ENCODE data around the gene DCDC2C. TPM values are rescaled to one million over a fixed set of nuclear protein-coding genes. Genes with fewer than 3 reads are reported as not detected.

DCDC2C gene
- total RNA-seq, 4 donors from 2014 or later = not detected

- H3K4me3 ChIP-seq = peak overlapping the region in 1 of 2 donors; percentile 18
- TF ChIP-seq CTCF (IDR thresholded peaks at IDR 0.05) (no peak), POLR2A (IDR thresholded peaks at IDR 0.05) (no peak)
- no peak for DNase-seq
- intact Hi-C loops (cut with DNase I; ENCODE audit: low total_unique reads) = no loop called here
- H3K9me3 ChIP-seq = no peaks in the 10 kb centered on the region
- H3K27ac ChIP-seq = no peak overlapping the region
- no peaks in the 10 kb centered on the region for H3K36me3 ChIP-seq
- peaks cover 0 to 7% of the 10 kb centered on the region in 2 donors for H3K4me1 ChIP-seq
- peaks cover 0 to 8% of the 10 kb centered on the region in 2 donors for H3K27me3 ChIP-seq
Observed at GRCh38 chr2:3703757-3704355, 481 bp downstream of the DCDC2C start.

GRCh38 chr2:3704692-3705091 lies 1.3 kb downstream of the DCDC2C start:
- H3K9me3 ChIP-seq = no peaks in the 10 kb centered on the region
- H3K27ac ChIP-seq = no peak overlapping the region
- peaks cover 0 to 7% of the 10 kb centered on the region in 2 donors for H3K4me1 ChIP-seq
- TF ChIP-seq POLR2A (IDR thresholded peaks at IDR 0.05) (no peak), CTCF (IDR thresholded peaks at IDR 0.05) (no peak)
- no peak overlapping the region for H3K4me3 ChIP-seq
- peaks cover 0 to 8% of the 10 kb centered on the region in 2 donors for H3K27me3 ChIP-seq
- intact Hi-C loops (cut with DNase I; ENCODE audit: low total_unique reads) = no loop called here
- H3K36me3 ChIP-seq = no peaks in the 10 kb centered on the region
- DNase-seq = no peak

GRCh38 chr2:3705782-3706181 lies 2.4 kb downstream of the DCDC2C start:
- no peak for TF ChIP-seq CTCF (IDR thresholded peaks at IDR 0.05)
- TF ChIP-seq POLR2A (IDR thresholded peaks at IDR 0.05) = no peak
- H3K27me3 ChIP-seq = peaks cover 0 to 8% of the 10 kb centered on the region in 2 donors
- intact Hi-C loops (cut with DNase I; ENCODE audit: low total_unique reads) = no loop called here

GRCh38 chr2:3706892-3707291 lies 3.5 kb downstream of the DCDC2C start:
- intact Hi-C loops (cut with DNase I; ENCODE audit: low total_unique reads) = no loop called here
- Histone ChIP-seq H3K4me3 (no peak overlapping the region), H3K27me3 (peaks cover 0 to 8% of the 10 kb centered on the region in 2 donors), H3K9me3 (no peaks in the 10 kb centered on the region), H3K36me3 (no peaks in the 10 kb centered on the region), H3K27ac (no peak overlapping the region), H3K4me1 (peaks cover 0 to 7% of the 10 kb centered on the region in 2 donors)
- no peak for DNase-seq
- TF ChIP-seq CTCF (IDR thresholded peaks at IDR 0.05) (no peak), POLR2A (IDR thresholded peaks at IDR 0.05) (no peak)

More at GRCh38 chr2:3705782-3706181, 2.4 kb downstream of the DCDC2C start:
- peaks cover 0 to 7% of the 10 kb centered on the region in 2 donors for H3K4me1 ChIP-seq
- no peaks in the 10 kb centered on the region for H3K9me3 ChIP-seq
- H3K4me3 ChIP-seq = no peak overlapping the region
- no peak overlapping the region for H3K27ac ChIP-seq
- no peaks in the 10 kb centered on the region for H3K36me3 ChIP-seq
- no peak for DNase-seq

- intact Hi-C loops (cut with DNase I; ENCODE audit: low total_unique reads) = no loop called here
- Histone ChIP-seq H3K4me1 (peaks cover 0 to 5% of the 10 kb centered on the region in 2 donors), H3K36me3 (no peaks in the 10 kb centered on the region), H3K9me3 (no peaks in the 10 kb centered on the region), H3K27ac (no peak overlapping the region), H3K27me3 (no peaks in the 10 kb centered on the region), H3K4me3 (no peak overlapping the region)
- TF ChIP-seq POLR2A (IDR thresholded peaks at IDR 0.05) = no peak
- TF ChIP-seq CTCF (IDR thresholded peaks at IDR 0.05) = no peak
- DNase-seq = no peak
Observed at GRCh38 chr2:3708576-3708975, 5.2 kb downstream of the DCDC2C start.

Measured in uterus (tissue), 4 donors.